ENCODE data around the gene PTPRC. TPM values are rescaled to one million over a fixed set of nuclear protein-coding genes. Genes with fewer than 3 reads are reported as not detected.

PTPRC gene
- total and polyA plus RNA-seq, 2 experiments from 2014 or later, result 0.66 to 0.86 TPM

DNA sequence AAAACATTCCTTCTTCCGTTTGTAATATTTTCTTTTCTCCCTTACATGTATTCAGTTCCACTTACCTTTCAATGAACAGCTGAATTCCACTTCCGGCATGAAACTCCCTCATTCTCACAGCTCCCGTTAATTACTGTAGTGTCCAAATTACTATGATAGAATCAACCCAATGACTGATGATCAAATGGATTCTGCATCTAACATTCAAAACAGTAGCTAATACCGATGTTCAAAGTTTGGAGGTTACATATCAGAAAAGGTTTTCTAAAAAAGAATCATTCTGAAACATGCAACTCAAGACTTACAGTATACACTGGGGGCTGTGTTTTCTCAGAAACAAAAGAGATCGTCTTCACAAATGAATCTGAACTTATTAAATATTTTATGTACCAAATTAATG is 77.2 kb downstream of the PTPRC start:
- Histone ChIP-seq H3F3A (ENCODE audit: insufficient read depth) (peaks cover 28% of the 10 kb centered on the region), H2AFZ (no peak overlapping the region), H3K79me2 (ENCODE audit: insufficient read depth) (no peaks in the 10 kb centered on the region), H3K9ac (no peak overlapping the region), H3K27ac (no peak overlapping the region), H3K36me3 (ENCODE audit: low read depth) (no peaks in the 10 kb centered on the region), H3K4me1 (ENCODE audit: insufficient read depth) (peaks cover 24% of the 10 kb centered on the region), H3K4me2 (ENCODE audit: unreplicated experiment) (no peak overlapping the region), H3K4me3 (no peak overlapping the region), H4K20me1 (ENCODE audit: insufficient read depth) (no peaks in the 10 kb centered on the region), H3K9me3 (ENCODE audit: low read depth) (no peaks in the 10 kb centered on the region), H3K9me2 (ENCODE audit: insufficient read depth) (no peaks in the 10 kb centered on the region), H3K27me3 (replicated peaks; ENCODE audit: insufficient read depth) (no peaks in the 10 kb centered on the region)
- WGBS, 2 experiments (ENCODE audit: low coverage in 1 of 2, low lambda C conversion rate in 2 of 2, missing lambda C conversion rate in 2 of 2), result 72 to 86% methylated on average over 5 of the region's 5 CpGs
- no peak for DNase-seq
- in situ Hi-C loops (cut with MboI), result no loop called here
- TF ChIP-seq EZH2phosphoT487 (IDR thresholded peaks at IDR 0.05; ENCODE audit: insufficient read depth, low read depth), result no peak

DNA sequence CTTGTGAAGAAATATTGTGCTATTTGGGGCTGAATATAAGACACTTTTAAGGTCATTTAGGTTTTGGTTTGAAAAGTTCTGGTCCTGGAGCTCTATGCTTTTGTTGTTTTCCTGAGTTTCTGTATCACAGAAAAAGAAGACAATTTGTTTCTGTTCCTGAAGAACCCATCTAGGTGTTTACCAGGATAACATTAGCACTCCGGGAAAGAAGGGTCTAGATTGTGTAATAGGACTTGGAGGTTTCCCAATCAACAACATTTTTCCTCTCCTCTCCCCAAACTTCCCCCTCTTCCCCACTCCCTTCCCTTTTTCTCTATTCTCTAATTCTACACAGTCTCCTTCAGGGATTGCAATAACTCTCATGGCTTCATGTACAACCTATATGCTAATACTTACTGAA is 78.7 kb downstream of the PTPRC start:
- in situ Hi-C loops (cut with MboI), result no loop called here
- no peaks in the 10 kb centered on the region for H3K9me2 ChIP-seq (ENCODE audit: insufficient read depth)
- no peak for TF ChIP-seq EZH2 (IDR thresholded peaks at IDR 0.05; ENCODE audit: insufficient read depth, poor library complexity, severe bottlenecking)
- TF ChIP-seq EZH2phosphoT487 (IDR thresholded peaks at IDR 0.05; ENCODE audit: insufficient read depth, low read depth), result no peak
- no peaks in the 10 kb centered on the region for H3K27me3 ChIP-seq (replicated peaks; ENCODE audit: insufficient read depth)
- 87 to 89% methylated on average over 1 of the region's 1 CpG for WGBS, 2 experiments (ENCODE audit: low coverage in 1 of 2, low lambda C conversion rate in 2 of 2, missing lambda C conversion rate in 2 of 2)
- H2AFZ ChIP-seq, result no peak overlapping the region
- H3K36me3 ChIP-seq (ENCODE audit: low read depth), result no peaks in the 10 kb centered on the region
- H3K9me3 ChIP-seq (ENCODE audit: low read depth), result no peaks in the 10 kb centered on the region
- no peak overlapping the region for H3K4me2 ChIP-seq (ENCODE audit: unreplicated experiment)
- no peak overlapping the region for H3K27ac ChIP-seq
- DNase-seq, result no peak
- H3F3A ChIP-seq (ENCODE audit: insufficient read depth), result peaks cover 18% of the 10 kb centered on the region
- H3K79me2 ChIP-seq (ENCODE audit: insufficient read depth), result no peaks in the 10 kb centered on the region
- H4K20me1 ChIP-seq (ENCODE audit: insufficient read depth), result no peaks in the 10 kb centered on the region
- H3K4me3 ChIP-seq, result no peak overlapping the region
- H3K4me1 ChIP-seq (ENCODE audit: insufficient read depth), result peaks cover 15% of the 10 kb centered on the region
- no peak overlapping the region for H3K9ac ChIP-seq

DNA sequence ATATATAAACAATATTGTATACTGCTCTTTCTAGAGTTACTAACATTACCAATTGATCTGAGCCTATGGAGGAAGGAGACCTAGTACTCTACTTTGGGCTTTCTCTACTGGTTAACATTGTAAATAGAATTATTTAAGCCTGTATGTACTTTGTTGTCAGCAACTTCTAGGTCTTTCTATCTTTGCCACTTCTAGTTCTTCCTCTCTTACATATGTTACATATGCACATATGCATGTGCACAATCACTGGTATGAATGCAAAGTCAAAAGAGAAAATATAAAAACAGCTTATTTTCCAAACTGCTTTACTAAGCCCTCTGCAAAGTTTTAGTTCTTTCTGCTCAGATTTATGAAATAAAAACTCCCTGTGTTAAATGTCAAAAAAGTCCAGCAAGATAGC is 84.3 kb downstream of the PTPRC start:
- Histone ChIP-seq H3K27me3 (replicated peaks; ENCODE audit: insufficient read depth) (no peaks in the 10 kb centered on the region), H3K4me3 (no peak overlapping the region), H3K79me2 (ENCODE audit: insufficient read depth) (no peaks in the 10 kb centered on the region), H3K36me3 (ENCODE audit: low read depth) (no peaks in the 10 kb centered on the region), H3K9ac (no peak overlapping the region), H3F3A (ENCODE audit: insufficient read depth) (0 out of 2 replicates have a peak, but pooled peaks cover 6% of the 10 kb centered on the region), H3K4me2 (ENCODE audit: unreplicated experiment) (no peak overlapping the region), H2AFZ (no peak overlapping the region), H3K27ac (no peak overlapping the region), H3K9me3 (ENCODE audit: low read depth) (no peaks in the 10 kb centered on the region), H3K9me2 (ENCODE audit: insufficient read depth) (no peaks in the 10 kb centered on the region), H3K4me1 (ENCODE audit: insufficient read depth) (peaks cover 14% of the 10 kb centered on the region), H4K20me1 (ENCODE audit: insufficient read depth) (no peaks in the 10 kb centered on the region)
- DNase-seq, result no peak
- in situ Hi-C loops (cut with MboI), result no loop called here
- no peak for TF ChIP-seq EZH2 (IDR thresholded peaks at IDR 0.05; ENCODE audit: insufficient read depth, poor library complexity, severe bottlenecking)
- TF ChIP-seq EZH2phosphoT487 (IDR thresholded peaks at IDR 0.05; ENCODE audit: insufficient read depth, low read depth), result no peak

DNA sequence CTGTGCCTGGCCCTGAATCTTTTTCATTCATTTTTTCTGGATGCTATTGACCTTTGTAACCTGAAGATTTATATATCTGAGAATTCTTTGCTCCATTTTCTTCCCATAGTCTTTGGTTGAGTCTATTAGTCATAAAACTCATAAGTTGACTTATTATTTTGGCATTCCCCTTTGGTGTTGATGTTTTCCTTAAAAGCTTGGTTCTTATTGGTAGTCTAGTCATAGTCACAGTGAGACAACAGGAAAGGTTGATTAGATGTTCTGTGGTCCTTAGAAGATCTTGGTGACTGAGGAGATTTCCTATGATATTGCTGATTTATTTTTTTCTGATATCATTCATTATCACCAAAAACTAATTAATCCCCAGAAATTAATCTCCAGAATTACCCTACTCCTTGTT is 86.2 kb downstream of the PTPRC start:
- TF ChIP-seq EZH2phosphoT487 (IDR thresholded peaks at IDR 0.05; ENCODE audit: insufficient read depth, low read depth) (no peak), EZH2 (IDR thresholded peaks at IDR 0.05; ENCODE audit: insufficient read depth, poor library complexity, severe bottlenecking) (no peak)
- Histone ChIP-seq H3K9ac (no peak overlapping the region), H3K4me1 (ENCODE audit: insufficient read depth) (peaks cover 14% of the 10 kb centered on the region), H3K4me3 (no peak overlapping the region), H3K27me3 (replicated peaks; ENCODE audit: insufficient read depth) (no peaks in the 10 kb centered on the region), H3F3A (ENCODE audit: insufficient read depth) (0 out of 2 replicates have a peak, but pooled peaks cover 6% of the 10 kb centered on the region), H3K79me2 (ENCODE audit: insufficient read depth) (no peaks in the 10 kb centered on the region), H3K9me3 (ENCODE audit: low read depth) (no peaks in the 10 kb centered on the region), H3K9me2 (ENCODE audit: insufficient read depth) (no peaks in the 10 kb centered on the region), H3K27ac (no peak overlapping the region), H3K4me2 (ENCODE audit: unreplicated experiment) (no peak overlapping the region), H2AFZ (no peak overlapping the region), H3K36me3 (ENCODE audit: low read depth) (no peaks in the 10 kb centered on the region), H4K20me1 (ENCODE audit: insufficient read depth) (no peaks in the 10 kb centered on the region)
- in situ Hi-C loops (cut with MboI), result no loop called here
- DNase-seq, result peak; percentile 19

DNA sequence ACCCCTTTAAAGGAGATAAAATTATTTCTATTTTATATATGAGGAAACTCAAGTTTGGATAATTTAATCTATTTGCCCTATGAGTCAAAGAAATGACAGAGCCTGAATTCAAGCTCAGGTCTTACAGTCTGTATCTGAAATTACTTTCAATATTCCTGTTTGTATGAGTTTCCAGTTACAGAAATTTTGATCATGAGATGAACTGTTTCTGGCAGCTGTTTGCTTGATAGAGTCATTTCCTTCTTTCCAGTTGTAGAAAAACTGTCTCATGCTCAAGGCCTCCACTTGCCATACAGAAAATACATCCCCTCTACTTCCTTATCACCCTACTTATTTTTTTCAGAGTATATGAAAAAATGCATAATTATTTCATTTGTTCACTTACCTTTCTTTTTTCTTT is 87.6 kb downstream of the PTPRC start:
- TF ChIP-seq EZH2phosphoT487 (IDR thresholded peaks at IDR 0.05; ENCODE audit: insufficient read depth, low read depth) (no peak), EZH2 (IDR thresholded peaks at IDR 0.05; ENCODE audit: insufficient read depth, poor library complexity, severe bottlenecking) (no peak)
- peak; percentile 60 for DNase-seq
- H2AFZ ChIP-seq, result no peak overlapping the region
- 0 out of 2 replicates have a peak overlapping the region, but pooled peaks have one; percentile 0 for H3K27ac ChIP-seq
- no peaks in the 10 kb centered on the region for H4K20me1 ChIP-seq (ENCODE audit: insufficient read depth)
- no peaks in the 10 kb centered on the region for H3K9me3 ChIP-seq (ENCODE audit: low read depth)
- H3K79me2 ChIP-seq (ENCODE audit: insufficient read depth), result no peaks in the 10 kb centered on the region
- in situ Hi-C loops (cut with MboI), result no loop called here
- no peak overlapping the region for H3K9ac ChIP-seq
- H3K4me1 ChIP-seq (ENCODE audit: insufficient read depth), result peaks cover 14% of the 10 kb centered on the region
- H3K9me2 ChIP-seq (ENCODE audit: insufficient read depth), result no peaks in the 10 kb centered on the region
- H3K27me3 ChIP-seq (replicated peaks; ENCODE audit: insufficient read depth), result no peaks in the 10 kb centered on the region
- no peak overlapping the region for H3K4me2 ChIP-seq (ENCODE audit: unreplicated experiment)
- H3K4me3 ChIP-seq, result no peak overlapping the region
- 0 out of 2 replicates have a peak, but pooled peaks cover 6% of the 10 kb centered on the region for H3F3A ChIP-seq (ENCODE audit: insufficient read depth)
- no peaks in the 10 kb centered on the region for H3K36me3 ChIP-seq (ENCODE audit: low read depth)

Data from GM23248 (cell line).